OCI-LY3 (cell line): ENCODE data around the gene PKDREJ.

Experiments used
- H2AFZ ChIP-seq: fragments of 200-600, 300-600 bp; shearing (Covaris generic); 2 replicates; pipeline ENCODE4 v1.6.0; 2014; ENCODE audit warnings: antibody characterized with exemption, low read depth, low read length
- H3K27ac ChIP-seq: fragments of 200-600, 300-600 bp; sonication (generic); 2 replicates; pipeline ENCODE4 v1.5.1; 2014; ENCODE audit warnings: mild to moderate bottlenecking, low read length, moderate library complexity, mixed read lengths
- H3K27me3 ChIP-seq: fragments of 200-600, 300-600 bp; sonication (generic); 2 replicates; pipeline ENCODE4 v1.6.1; 2014; ENCODE audit warnings: low read depth, low read length, mixed read lengths
- H3K36me3 ChIP-seq: fragments of 200-600, 300-600 bp; sonication (generic); replicated peaks from 2 replicates; pipeline ENCODE3; 2014; ENCODE audit warnings: low read depth, low read length, mixed read lengths
- H3K4me1 ChIP-seq: fragments of 300-600, 200-600 bp; sonication (generic); 2 replicates; pipeline ENCODE4 v1.6.1; 2014; ENCODE audit warnings: low read length, mixed read lengths
- H3K4me2 ChIP-seq: fragments of 200-600, 300-600 bp; sonication (generic); 2 replicates; pipeline ENCODE4 v1.6.1; 2014; ENCODE audit warnings: low read length, mixed read lengths
- H3K4me3 ChIP-seq: fragments of 300-600, 200-600 bp; sonication (generic); 2 replicates; pipeline ENCODE4 v1.5.1; 2014; ENCODE audit warnings: antibody characterized with exemption, mild to moderate bottlenecking, low read length, moderate library complexity
- H3K79me2 ChIP-seq: fragments of 300-600, 200-600 bp; shearing (Covaris generic); 2 replicates; pipeline ENCODE4 v1.6.1; 2014; ENCODE audit warnings: mild to moderate bottlenecking, low read length, mixed read lengths
- H3K9ac ChIP-seq: fragments of 300-600, 200-600 bp; shearing (Covaris generic); 2 replicates; pipeline ENCODE4 v1.6.0; 2014; ENCODE audit warnings: mild to moderate bottlenecking, low read length, moderate library complexity
- H3K9me3 ChIP-seq: fragments of 200-600, 300-600 bp; shearing (Covaris generic); 2 replicates; pipeline ENCODE4 v1.6.1; 2014; ENCODE audit warnings: low read length, mixed read lengths; ENCODE audit not compliant: insufficient read depth
- H4K20me1 ChIP-seq: fragments of 200-600, 300-600 bp; sonication (generic); 2 replicates; pipeline ENCODE4 v1.6.1; 2016; ENCODE audit warnings: low read length, mixed read lengths; ENCODE audit not compliant: insufficient read depth
- CTCF ChIP-seq: fragments of 200-600, 300-600 bp; sonication (generic); IDR thresholded peaks from 2 replicates; pipeline ENCODE4 v1.5.1; 2014; ENCODE audit warnings: antibody characterized with exemption, low read length, low read depth
- EZH2phosphoT487 ChIP-seq: fragments of 200-600 bp; shearing (Covaris generic); IDR thresholded peaks from 2 replicates; pipeline ENCODE4 v1.6.1; 2018; ENCODE audit warnings: antibody characterized with exemption, mixed run types, low read depth

PKDREJ gene

DNA sequence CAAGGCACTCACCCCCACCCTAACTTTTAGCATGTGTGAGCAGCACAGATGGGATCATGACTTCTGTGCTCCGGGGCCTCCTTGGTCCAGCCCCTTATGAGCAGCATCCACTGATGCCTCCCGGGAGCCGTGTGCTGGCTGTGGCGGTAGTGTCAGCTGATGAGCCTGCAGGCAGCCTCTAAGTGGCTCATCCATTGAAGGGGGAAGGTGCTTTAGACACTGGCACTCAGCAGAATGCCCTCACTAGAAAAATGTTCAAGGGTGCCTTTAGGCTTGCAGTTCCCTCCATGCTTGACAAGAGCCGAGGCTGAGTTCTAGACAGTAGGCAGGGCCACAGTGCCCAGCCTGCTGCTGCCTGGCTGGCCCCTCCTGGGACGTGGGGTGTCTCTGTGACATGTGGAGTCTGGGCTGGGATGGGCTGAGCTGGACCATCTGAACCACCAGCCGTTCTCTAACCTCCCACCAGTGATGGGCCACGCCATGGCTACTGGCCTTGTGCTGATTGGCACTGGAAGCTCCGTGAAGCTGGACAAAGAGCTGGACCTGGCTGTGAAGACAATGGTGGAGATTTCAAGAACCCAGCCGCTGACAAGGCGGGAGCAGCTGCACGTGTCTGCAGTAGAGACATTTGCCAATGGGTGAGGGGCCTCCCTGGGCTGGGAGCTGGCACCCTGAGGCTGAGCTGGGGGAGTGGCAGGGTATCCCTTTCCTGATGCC is 10.4 kb upstream of the PKDREJ start:
- Histone ChIP-seq H4K20me1 (no peaks in the 10 kb centered on the region), H3K9me3 (no peaks in the 10 kb centered on the region), H2AFZ (no peak overlapping the region), H3K27ac (no peak overlapping the region), H3K79me2 (no peaks in the 10 kb centered on the region), H3K4me3 (no peak overlapping the region), H3K27me3 (no peaks in the 10 kb centered on the region), H3K4me2 (no peak overlapping the region), H3K36me3 (peaks cover 10% of the 10 kb centered on the region), H3K4me1 (peaks cover 5% of the 10 kb centered on the region), H3K9ac (no peak overlapping the region)
- TF ChIP-seq CTCF (no peak), EZH2phosphoT487 (no peak)

- Histone ChIP-seq H3K4me1 (peaks cover 4% of the 10 kb centered on the region), H3K4me3 (no peak overlapping the region), H3K36me3 (peaks cover 10% of the 10 kb centered on the region), H3K9me3 (no peaks in the 10 kb centered on the region), H3K79me2 (no peaks in the 10 kb centered on the region), H3K27ac (no peak overlapping the region), H4K20me1 (no peaks in the 10 kb centered on the region), H2AFZ (no peak overlapping the region), H3K9ac (no peak overlapping the region), H3K27me3 (no peaks in the 10 kb centered on the region), H3K4me2 (no peak overlapping the region)
- TF ChIP-seq CTCF (no peak), EZH2phosphoT487 (no peak)
These were observed 9.8 kb upstream of the PKDREJ start for GRCh38 chr22:46272762-46273431.

DNA sequence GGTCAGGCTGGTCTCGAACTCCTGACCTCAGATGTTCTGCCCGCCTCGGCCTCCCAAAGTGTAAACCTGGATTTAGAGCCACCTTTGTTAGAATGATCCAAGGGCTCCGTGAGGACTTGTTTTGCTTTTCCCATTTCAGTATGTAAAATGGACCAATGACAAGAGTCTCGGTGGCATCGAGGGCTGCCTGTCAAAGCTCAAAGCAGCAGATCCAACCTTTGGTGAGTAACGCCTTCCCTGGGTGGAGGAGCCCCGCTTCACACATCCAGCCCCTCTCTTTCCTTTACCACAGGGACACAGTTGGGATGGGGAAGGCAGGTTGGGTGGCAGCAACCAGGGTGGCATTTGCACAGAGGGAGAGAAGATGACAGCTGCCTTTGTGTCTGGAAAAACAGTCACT is 9.1 kb upstream of the PKDREJ start:
- peaks cover 10% of the 10 kb centered on the region for H3K36me3 ChIP-seq
- no peak overlapping the region for H2AFZ ChIP-seq
- no peaks in the 10 kb centered on the region for H3K79me2 ChIP-seq
- H3K9ac ChIP-seq: no peak overlapping the region
- no peaks in the 10 kb centered on the region for H3K9me3 ChIP-seq
- no peaks in the 10 kb centered on the region for H4K20me1 ChIP-seq
- H3K4me2 ChIP-seq: no peak overlapping the region
- TF ChIP-seq EZH2phosphoT487 (no peak), CTCF (no peak)
- no peaks in the 10 kb centered on the region for H3K27me3 ChIP-seq
- H3K4me1 ChIP-seq: peaks cover 6% of the 10 kb centered on the region
- H3K4me3 ChIP-seq: no peak overlapping the region
- no peak overlapping the region for H3K27ac ChIP-seq

- Histone ChIP-seq H3K79me2 (no peaks in the 10 kb centered on the region), H3K27ac (no peak overlapping the region), H3K4me2 (no peak overlapping the region), H3K36me3 (no peaks in the 10 kb centered on the region), H3K27me3 (0 out of 2 replicates have a peak, but pooled peaks cover 6% of the 10 kb centered on the region), H2AFZ (no peak overlapping the region), H3K4me3 (no peak overlapping the region), H3K4me1 (peaks cover 9% of the 10 kb centered on the region), H4K20me1 (no peaks in the 10 kb centered on the region), H3K9ac (no peak overlapping the region), H3K9me3 (no peaks in the 10 kb centered on the region)
- TF ChIP-seq CTCF (no peak), EZH2phosphoT487 (no peak)
These were observed 6.4 kb upstream of the PKDREJ start for GRCh38 chr22:46269564-46269963.
